NB4 (cell line): ENCODE data around the gene JPT2.
"Not testable (repeated sequence)": the region's sequence is repeated elsewhere in the genome, so short reads cannot be mapped to it uniquely, and the experiment has no call there.

Source experiments
- DNase-seq: peaks from one replicate; pipeline ENCODE4 v3.0.0; 2010; ENCODE audit warnings: low read depth
- H3K4me3 ChIP-seq: one replicate; pipeline ENCODE4 v1.5.1; 2011; ENCODE audit warnings: mild to moderate bottlenecking, low read depth, low read length, moderate library complexity
- CTCF ChIP-seq: IDR thresholded peaks from one replicate; pipeline ENCODE4 v1.5.1; 2012; ENCODE audit warnings: low read depth, low read length
- MAX ChIP-seq: IDR thresholded peaks from 2 replicates; pipeline ENCODE4 v1.6.1; 2011; ENCODE audit warnings: low read depth, low read length
- MYC ChIP-seq: IDR thresholded peaks from 2 replicates; pipeline ENCODE4 v1.6.1; 2011; ENCODE audit warnings: low read depth, low read length
- POLR2A ChIP-seq: IDR thresholded peaks from 2 replicates; pipeline ENCODE4 v1.6.1; 2011; ENCODE audit warnings: mild to moderate bottlenecking; ENCODE audit not compliant: insufficient read length; ENCODE audit errors: extremely low read depth

Gene JPT2

GRCh38 chr16:1713933-1714332, 35.9 kb downstream of the JPT2 start:
- TF ChIP-seq POLR2A = no peak
- no peak for TF ChIP-seq CTCF
- no peak for TF ChIP-seq MYC
- TF ChIP-seq MAX = no peak
- H3K4me3 ChIP-seq = no peak overlapping the region
- DNase-seq = no peak

- no peak for DNase-seq
- TF ChIP-seq POLR2A (no peak), MAX (no peak), CTCF (no peak), MYC (no peak)
- H3K4me3 ChIP-seq = no peak overlapping the region
Measured at GRCh38 chr16:1715220-1715619, 37.1 kb downstream of the JPT2 start.

- not testable (repeated sequence) for DNase-seq, H3K4me3 ChIP-seq
Measured at GRCh38 chr16:1718236-1718635, 40.2 kb downstream of the JPT2 start.

GRCh38 chr16:1719559-1720229, 41.6 kb downstream of the JPT2 start:
- not testable (repeated sequence) for H3K4me3 ChIP-seq
- peak; percentile 34 for DNase-seq

- no peak overlapping the region for H3K4me3 ChIP-seq
- TF ChIP-seq POLR2A = no peak
- TF ChIP-seq CTCF = no peak
- no peak for TF ChIP-seq MAX
- TF ChIP-seq MYC = no peak
- no peak for DNase-seq
Measured at GRCh38 chr16:1721372-1721771, 43.3 kb downstream of the JPT2 start.

GRCh38 chr16:1723450-1724147, 45.5 kb downstream of the JPT2 start:
- no peak overlapping the region for H3K4me3 ChIP-seq
- DNase-seq = peak; percentile 33
- TF ChIP-seq MYC (no peak), CTCF (peak; percentile 64), POLR2A (no peak), MAX (no peak)

- H3K4me3 ChIP-seq = no peak overlapping the region
- no peak for DNase-seq
- TF ChIP-seq POLR2A = no peak
- TF ChIP-seq MAX = no peak
- TF ChIP-seq CTCF = no peak
- no peak for TF ChIP-seq MYC
Measured at GRCh38 chr16:1724491-1724890, 46.4 kb downstream of the JPT2 start.
